Breast epithelium (tissue), 4 donors: ENCODE data around the gene CLEC5A. TPM values are rescaled to one million over a fixed set of nuclear protein-coding genes. Genes with fewer than 3 reads are reported as not detected.
"Not testable (repeated sequence)": the region's sequence is repeated elsewhere in the genome, so short reads cannot be mapped to it uniquely, and the experiment has no call there.

ENCODE experiments used
- DNase-seq, 2 donors: peaks; one replicate each; pipeline ENCODE4 v3.0.0-alpha.2; 2019; ENCODE audit warnings: low spot score in 2 of 2
- H3K27ac ChIP-seq, 2 donors: fragments of 200-600 bp; sonication (generic) in 1 of 2; one replicate each; pipeline ENCODE4 v1.5.1; 2016 to 2019; ENCODE audit warnings: mild to moderate bottlenecking in 1 of 2
- H3K27me3 ChIP-seq, 2 donors: fragments of 200-600 bp; sonication (generic) in 1 of 2; one replicate each; pipeline versions ENCODE4 v1.5.1 to v1.6.0; 2017 to 2019; ENCODE audit warnings: control low read depth in 1 of 2, mild to moderate bottlenecking in 1 of 2
- H3K36me3 ChIP-seq: fragments of 200-600 bp; one replicate; pipeline ENCODE4 v1.5.1; 2019
- H3K4me1 ChIP-seq, 2 donors: fragments of 200-600 bp; sonication (generic); one replicate each; pipeline ENCODE4 v1.5.1; 2016 to 2019; ENCODE audit warnings: control low read depth in 1 of 2
- H3K4me3 ChIP-seq, 3 donors: fragments of 200-600 bp; sonication (generic); 1 replicate in 2 of 3; 2 replicates in 1 of 3; pipeline ENCODE4 v1.5.1; 2016 to 2019; ENCODE audit warnings: mild to moderate bottlenecking in 3 of 3, moderate library complexity in 2 of 3
- H3K9me3 ChIP-seq, 2 donors: fragments of 200-600 bp; sonication (generic) in 1 of 2; one replicate each; pipeline ENCODE4 v1.5.1; 2016 to 2019; ENCODE audit warnings: control low read depth in 1 of 2
- POLR2A ChIP-seq: fragments of 450-650 bp; IDR thresholded peaks from one replicate; pipeline ENCODE4 v1.6.1; 2016; ENCODE audit warnings: antibody characterized with exemption, mild to moderate bottlenecking, moderate library complexity
- POLR2AphosphoS5 ChIP-seq, 3 donors: sonication (generic); formaldehyde crosslinking; IDR thresholded peaks; one replicate each; pipeline ENCODE4 v1.6.1; 2017; ENCODE audit warnings: antibody characterized with exemption in 3 of 3
- intact Hi-C: fragments of 100-400 bp; cut with DNase I; formaldehyde crosslinking; loops from one replicate; pipeline ENCODE4 v1.15.1; 2023; ENCODE audit warnings: low total_unique reads
- total RNA-seq, 3 donors: library from RNA; depleted of rRNA; stranded (reverse); fragments of >200 nt; gene quantifications; one replicate each; pipeline ENCODE4 v1.1.0, GENCODE V29; 2016
- TF ChIP-seq, protein P1 (sequence below), 3 donors: fragments of 450-650 bp; IDR thresholded peaks; one replicate each; pipeline ENCODE4 v1.5.1; 2016 to 2017; ENCODE audit warnings: antibody characterized with exemption in 3 of 3, mild to moderate bottlenecking in 3 of 3, moderate library complexity in 3 of 3

The CLEC5A gene
- total RNA-seq, 3 donors from 2014 or later = 1.6 to 3.2 TPM; not detected in 1

DNA sequence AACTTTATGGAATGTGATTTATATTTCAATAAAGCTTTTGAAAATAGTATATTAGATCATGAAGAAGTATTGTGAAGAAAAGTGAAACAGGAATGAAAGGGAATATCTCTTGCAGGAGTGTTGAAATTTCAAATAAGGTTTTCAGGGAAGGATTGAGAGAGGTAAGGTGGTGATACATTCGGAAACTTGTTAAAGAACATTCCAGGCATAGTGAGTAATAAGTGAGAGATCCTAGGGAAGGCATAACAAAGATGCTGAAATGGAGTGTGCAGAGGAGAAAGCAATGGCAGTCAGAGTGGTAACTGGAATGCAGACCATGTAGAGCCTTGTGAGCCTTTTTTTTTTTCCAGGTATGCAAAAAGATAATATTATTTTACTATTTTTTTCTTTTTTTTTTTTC, 26.5 kb downstream of the CLEC5A start:
- Histone ChIP-seq H3K4me3 (no peak overlapping the region), H3K4me1 (no peaks in the 10 kb centered on the region), H3K9me3 (no peaks in the 10 kb centered on the region), H3K27me3 (no peaks in the 10 kb centered on the region), H3K36me3 (no peaks in the 10 kb centered on the region), H3K27ac (no peak overlapping the region)
- TF ChIP-seq, protein P1, sequence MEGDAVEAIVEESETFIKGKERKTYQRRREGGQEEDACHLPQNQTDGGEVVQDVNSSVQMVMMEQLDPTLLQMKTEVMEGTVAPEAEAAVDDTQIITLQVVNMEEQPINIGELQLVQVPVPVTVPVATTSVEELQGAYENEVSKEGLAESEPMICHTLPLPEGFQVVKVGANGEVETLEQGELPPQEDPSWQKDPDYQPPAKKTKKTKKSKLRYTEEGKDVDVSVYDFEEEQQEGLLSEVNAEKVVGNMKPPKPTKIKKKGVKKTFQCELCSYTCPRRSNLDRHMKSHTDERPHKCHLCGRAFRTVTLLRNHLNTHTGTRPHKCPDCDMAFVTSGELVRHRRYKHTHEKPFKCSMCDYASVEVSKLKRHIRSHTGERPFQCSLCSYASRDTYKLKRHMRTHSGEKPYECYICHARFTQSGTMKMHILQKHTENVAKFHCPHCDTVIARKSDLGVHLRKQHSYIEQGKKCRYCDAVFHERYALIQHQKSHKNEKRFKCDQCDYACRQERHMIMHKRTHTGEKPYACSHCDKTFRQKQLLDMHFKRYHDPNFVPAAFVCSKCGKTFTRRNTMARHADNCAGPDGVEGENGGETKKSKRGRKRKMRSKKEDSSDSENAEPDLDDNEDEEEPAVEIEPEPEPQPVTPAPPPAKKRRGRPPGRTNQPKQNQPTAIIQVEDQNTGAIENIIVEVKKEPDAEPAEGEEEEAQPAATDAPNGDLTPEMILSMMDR (IDR thresholded peaks at IDR 0.05) = no peak
- TF ChIP-seq POLR2A = no peak
- TF ChIP-seq POLR2AphosphoS5 (IDR thresholded peaks at IDR 0.05) = no peak
- intact Hi-C loops = no loop called here
- no peak for DNase-seq

DNA sequence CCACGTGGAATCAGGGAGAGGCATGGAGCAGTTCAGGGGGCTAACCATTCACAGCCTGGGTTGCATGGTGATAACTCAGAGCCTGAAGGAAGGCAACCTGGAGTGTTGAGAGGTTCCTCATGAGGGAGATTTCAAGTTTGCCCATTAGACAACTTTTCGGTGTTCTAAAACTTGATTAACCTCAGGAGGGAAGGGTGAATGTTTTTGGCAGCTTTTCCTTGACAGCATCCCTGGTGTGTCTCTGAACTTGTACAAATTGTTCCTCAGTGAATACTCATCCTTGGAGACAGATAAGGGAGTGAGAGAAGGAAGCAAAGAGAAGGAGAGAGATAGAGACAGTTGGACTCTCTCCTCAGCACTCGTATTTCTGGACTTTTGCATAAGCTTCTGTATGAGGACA, 30.7 kb downstream of the CLEC5A start, which contains the start of gene OR9A4:
TSS of gene OR9A4 (plus strand) at position 301 of the 400 bp plus-strand sequence. CDS start 2,477 bp downstream, outside the sequence.
- no peak within 1 kb of the TSS for H3K4me3 ChIP-seq
- H3K9me3 ChIP-seq = no peaks in the 10 kb centered on the region
- intact Hi-C loops = no loop called here

DNA sequence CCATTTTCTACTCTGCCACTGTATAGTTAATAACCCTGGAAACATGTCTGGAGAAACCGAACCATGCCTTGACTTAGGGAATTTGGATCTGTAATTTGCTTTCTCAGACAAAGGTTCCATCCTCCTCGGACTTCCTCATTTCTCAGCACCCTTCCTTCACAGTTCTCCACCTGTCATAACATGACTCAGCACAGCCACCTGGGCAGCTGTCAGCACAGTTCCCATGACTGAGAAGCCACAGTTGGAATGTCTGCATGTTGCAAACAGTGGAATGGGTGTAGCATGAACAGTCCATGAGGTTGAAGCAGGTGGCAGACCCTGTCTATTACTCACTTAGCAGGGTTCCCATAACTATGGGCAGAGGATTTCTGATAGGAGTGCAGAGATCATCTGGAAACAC, 31.2 kb downstream of the CLEC5A start:
- Histone ChIP-seq H3K9me3 (no peaks in the 10 kb centered on the region), H3K27me3 (no peaks in the 10 kb centered on the region), H3K4me1 (no peaks in the 10 kb centered on the region), H3K27ac (no peak overlapping the region), H3K4me3 (no peak overlapping the region), H3K36me3 (no peaks in the 10 kb centered on the region)
- no peak for DNase-seq
- intact Hi-C loops = no loop called here
- TF ChIP-seq, protein P1 (IDR thresholded peaks at IDR 0.05) = no peak
- no peak for TF ChIP-seq POLR2AphosphoS5 (IDR thresholded peaks at IDR 0.05)
- no peak for TF ChIP-seq POLR2A

More for the DNA sequence above, 30.7 kb downstream of the CLEC5A start, which contains the start of gene OR9A4:
- no peaks in the 10 kb centered on the region for H3K36me3 ChIP-seq
- H3K27me3 ChIP-seq = no peaks in the 10 kb centered on the region
- TF ChIP-seq, protein P1 (IDR thresholded peaks at IDR 0.05) = no peak
- TF ChIP-seq POLR2AphosphoS5 (IDR thresholded peaks at IDR 0.05) (no peak), POLR2A (no peak)
- no peak for DNase-seq
- H3K27ac ChIP-seq = no peak within 1 kb of the TSS
- no peaks in the 10 kb centered on the region for H3K4me1 ChIP-seq

DNA sequence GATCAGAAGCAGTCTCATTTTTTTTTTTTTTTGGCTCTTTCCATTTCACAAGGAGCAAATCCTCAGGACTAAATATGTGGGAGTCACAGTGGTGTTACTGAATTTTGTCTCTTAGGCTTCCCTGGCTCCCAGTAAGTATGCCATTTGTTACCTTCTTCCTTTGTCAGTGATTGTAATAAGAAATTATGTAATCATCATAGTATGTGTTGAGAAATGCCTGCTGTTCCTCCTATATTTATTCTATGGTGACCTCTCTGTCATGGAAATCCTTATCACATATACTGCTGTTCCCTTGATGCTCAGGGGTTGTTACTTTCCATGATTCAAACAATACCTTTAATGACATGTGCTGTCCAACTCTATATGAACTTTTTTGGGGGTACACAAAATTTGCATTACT, 35.4 kb downstream of the CLEC5A start:
- Histone ChIP-seq H3K27me3 (no peaks in the 10 kb centered on the region), H3K4me1 (no peaks in the 10 kb centered on the region), H3K4me3 (no peak overlapping the region), H3K36me3 (no peaks in the 10 kb centered on the region), H3K27ac (no peak overlapping the region), H3K9me3 (no peaks in the 10 kb centered on the region)
- intact Hi-C loops = no loop called here
- DNase-seq = no peak
- TF ChIP-seq POLR2AphosphoS5 (IDR thresholded peaks at IDR 0.05) (no peak), POLR2A (no peak)
- TF ChIP-seq, protein P1 (IDR thresholded peaks at IDR 0.05) = no peak

DNA sequence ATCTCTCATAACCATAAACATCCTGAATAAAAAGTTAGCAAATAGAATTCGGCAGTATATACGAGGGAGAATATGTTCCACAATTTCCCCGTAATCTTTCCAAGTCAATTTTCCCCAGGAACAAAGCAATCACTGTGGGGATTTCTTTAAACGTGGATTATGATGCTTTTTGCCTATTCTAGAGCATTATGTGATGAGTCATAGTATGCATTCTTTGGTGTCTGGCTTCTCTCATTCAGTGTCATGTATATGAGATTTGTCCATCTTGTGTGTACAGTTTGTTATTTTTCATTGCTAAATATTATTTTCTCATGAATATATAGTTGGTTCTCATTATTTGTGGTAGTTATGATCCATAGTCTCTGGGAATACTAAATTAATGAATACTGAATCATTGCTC, 40.5 kb downstream of the CLEC5A start:
- DNase-seq = no peak
- TF ChIP-seq, protein P1 (IDR thresholded peaks at IDR 0.05) = no peak
- TF ChIP-seq POLR2AphosphoS5 (IDR thresholded peaks at IDR 0.05) = no peak
- no peak for TF ChIP-seq POLR2A
- intact Hi-C loops = no loop called here
- H3K4me3 ChIP-seq = no peak overlapping the region
- no peaks in the 10 kb centered on the region for H3K27me3 ChIP-seq
- H3K36me3 ChIP-seq = no peaks in the 10 kb centered on the region
- no peaks in the 10 kb centered on the region for H3K9me3 ChIP-seq
- no peaks in the 10 kb centered on the region for H3K4me1 ChIP-seq
- no peak overlapping the region for H3K27ac ChIP-seq

DNA sequence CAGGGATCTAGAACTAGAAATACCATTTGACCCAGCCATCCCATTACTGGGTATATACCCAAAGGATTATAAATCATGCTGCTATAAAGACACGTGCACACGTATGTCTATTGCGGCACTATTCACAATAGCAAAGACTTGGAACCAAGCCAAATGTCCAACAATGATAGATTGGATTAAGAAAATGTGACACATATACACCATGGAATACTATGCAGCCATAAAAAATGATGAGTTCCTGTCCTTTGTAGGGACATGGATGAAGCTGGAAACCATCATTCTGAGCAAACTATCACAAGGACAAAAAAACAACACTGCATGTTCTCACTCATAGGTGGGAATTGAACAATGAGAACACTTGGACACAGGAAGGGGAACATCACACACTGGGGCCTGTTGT, 47.4 kb downstream of the CLEC5A start:
- H3K9me3 ChIP-seq, H3K27ac ChIP-seq, DNase-seq, intact Hi-C loops, H3K4me3 ChIP-seq, H3K27me3 ChIP-seq, H3K4me1 ChIP-seq, H3K36me3 ChIP-seq: not testable (repeated sequence)
